GM18868 (cell line): Measurements from ENCODE around the gene PDIK1L.
A peak's percentile ranks its signal among the peaks of the same experiment; 100 is the strongest.
"Not testable (repeated sequence)": the region's sequence is repeated elsewhere in the genome, so short reads cannot be mapped to it uniquely, and the experiment has no call there.

ENCODE experiments used
- ATAC-seq: cut with Tn5 transposase; IDR thresholded peaks from one replicate; pipeline ENCODE4 v1.9.1; 2021; ENCODE audit warnings: mild to moderate bottlenecking, moderate library complexity; ENCODE audit not compliant: unreplicated experiment

Gene PDIK1L

GRCh38 chr1:26089125-26089524, 22.5 kb upstream of the PDIK1L start:
- no peak for ATAC-seq

DNA sequence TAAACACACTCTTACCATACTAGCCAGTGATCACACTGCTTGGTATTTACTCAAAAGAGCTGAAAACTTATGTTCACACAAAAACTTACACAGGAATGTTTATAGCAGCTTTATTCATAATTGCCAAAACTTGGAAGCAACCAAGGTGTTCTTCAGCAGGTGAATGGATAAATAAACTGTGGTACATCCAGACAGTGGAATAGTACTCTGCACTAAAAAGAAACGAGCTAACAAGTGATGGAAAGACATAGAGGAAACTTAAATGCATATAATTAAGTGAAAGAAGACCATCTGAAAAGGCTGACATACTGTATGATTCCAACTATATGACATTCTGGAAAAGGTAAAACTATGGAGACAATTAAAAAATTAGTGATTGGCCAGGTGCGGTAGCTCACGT, 20.7 kb upstream of the PDIK1L start:
- no peak for ATAC-seq

DNA sequence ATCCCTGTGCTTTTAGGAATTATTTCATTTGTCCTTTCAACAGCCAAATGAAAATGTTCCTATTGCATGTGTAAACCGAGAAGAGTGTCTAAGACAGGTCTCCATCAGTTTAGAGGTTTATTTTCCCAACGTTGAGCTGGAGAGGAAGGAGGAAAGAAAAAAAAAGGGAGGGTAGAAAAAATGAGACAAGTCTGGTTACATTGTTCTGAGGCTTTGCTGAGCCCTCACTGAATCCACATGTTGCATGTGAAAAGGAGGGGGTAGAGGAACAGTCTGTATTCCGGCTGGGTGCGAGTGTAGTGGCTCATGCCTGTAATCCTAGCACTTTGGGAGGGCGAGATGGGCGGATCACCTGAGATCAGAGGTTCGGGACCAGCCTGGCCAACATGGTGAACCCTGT, 19.2 kb upstream of the PDIK1L start:
- no peak for ATAC-seq

- not testable (repeated sequence) for ATAC-seq
These were observed 18.1 kb upstream of the PDIK1L start for GRCh38 chr1:26093569-26093968.

GRCh38 chr1:26094076-26094669, 17.5 kb upstream of the PDIK1L start:
- ATAC-seq = no peak

DNA sequence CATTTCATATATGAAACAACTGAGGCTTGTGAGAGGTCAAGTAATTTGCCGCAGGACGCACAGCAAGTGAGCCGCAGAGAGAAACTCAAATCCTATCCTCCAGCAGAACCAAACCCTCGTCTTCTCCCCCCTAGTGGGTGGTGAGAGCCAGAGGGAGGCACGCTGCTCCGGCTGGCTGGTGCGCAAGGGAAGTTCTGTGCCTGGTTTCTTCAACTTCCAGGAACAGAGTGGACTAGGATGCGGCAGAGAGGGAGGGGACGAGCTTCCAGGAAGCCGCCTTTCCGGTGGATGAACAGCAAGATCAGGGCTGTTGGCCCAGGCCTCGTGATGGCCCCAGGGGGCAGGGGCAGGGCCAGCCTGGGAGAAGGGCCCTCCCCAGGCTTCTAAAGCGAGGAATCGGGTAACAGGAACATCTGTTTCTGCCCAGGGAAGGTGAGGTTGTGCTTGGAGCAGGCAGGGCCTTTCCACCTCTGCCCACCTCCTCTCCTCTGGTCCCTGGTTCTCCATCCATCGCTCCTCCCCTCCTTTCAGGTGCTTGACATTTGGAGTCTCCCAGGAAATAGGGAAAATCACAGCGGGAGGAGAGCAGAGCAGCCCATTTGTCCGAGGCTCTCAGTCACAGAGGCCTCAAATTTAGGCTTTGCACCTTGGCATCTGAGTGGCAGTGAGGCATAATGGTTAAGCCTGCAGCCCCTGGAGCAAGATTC, 16.8 kb upstream of the PDIK1L start:
- ATAC-seq = no peak

GRCh38 chr1:26096471-26096870, 15.2 kb upstream of the PDIK1L start:
- no peak for ATAC-seq

DNA sequence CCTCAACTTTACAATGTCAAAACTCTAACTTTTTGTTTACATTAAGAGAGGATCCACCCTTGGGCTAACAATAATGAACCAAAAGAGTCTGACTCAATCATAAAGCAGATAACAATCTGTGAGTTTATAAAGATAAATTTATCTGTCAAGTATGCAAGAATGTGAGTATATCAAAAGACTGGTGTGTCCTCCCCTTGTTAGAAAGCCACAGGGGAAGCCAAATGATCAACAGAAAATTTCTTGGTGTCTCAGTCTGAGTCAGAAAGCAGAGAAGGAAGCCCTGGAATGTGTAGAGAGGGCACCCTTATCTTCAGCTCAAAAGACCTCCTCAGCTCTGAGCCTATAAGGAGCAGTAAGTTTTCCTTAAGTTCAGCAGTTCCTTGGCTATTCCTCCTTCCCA, 13.9 kb upstream of the PDIK1L start:
- no peak for ATAC-seq

DNA sequence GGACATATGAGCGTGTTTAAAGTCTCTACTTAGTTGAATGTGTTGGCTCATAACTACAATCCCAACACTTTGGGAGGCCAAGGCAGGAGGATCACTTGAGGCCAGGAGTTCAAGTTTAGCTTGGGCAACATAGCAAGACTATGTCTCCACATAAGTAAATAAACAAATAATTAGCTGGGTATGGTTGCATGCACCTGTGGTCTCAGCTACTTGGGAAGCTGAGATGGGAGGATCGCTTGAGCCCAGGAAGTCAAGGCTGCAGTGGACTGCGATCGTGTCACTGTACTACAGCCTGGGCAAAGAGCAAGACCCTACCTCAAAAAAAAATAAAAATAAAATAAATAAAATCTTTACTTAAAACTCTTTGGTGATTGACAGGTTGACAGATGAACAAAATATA, 13.0 kb upstream of the PDIK1L start:
- ATAC-seq = no peak

DNA sequence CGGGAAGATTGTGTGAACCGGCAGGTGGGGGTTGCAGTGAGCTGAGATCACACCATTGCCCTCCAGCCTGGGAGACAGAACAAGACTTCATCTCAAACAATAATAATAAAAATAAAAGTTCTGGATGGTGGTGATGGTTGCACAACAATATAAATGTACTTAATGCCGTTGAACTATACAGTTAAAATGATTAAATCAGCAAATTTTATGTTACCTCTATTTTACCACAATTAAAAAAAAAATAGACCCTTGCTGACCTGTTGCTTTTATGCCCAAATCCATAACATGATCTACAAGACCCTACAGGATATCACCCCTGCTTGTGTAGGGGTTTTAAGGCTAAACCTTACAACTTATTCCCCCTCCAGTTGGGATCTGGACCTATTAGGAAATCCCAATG, 11.8 kb upstream of the PDIK1L start:
- ATAC-seq = no peak

DNA sequence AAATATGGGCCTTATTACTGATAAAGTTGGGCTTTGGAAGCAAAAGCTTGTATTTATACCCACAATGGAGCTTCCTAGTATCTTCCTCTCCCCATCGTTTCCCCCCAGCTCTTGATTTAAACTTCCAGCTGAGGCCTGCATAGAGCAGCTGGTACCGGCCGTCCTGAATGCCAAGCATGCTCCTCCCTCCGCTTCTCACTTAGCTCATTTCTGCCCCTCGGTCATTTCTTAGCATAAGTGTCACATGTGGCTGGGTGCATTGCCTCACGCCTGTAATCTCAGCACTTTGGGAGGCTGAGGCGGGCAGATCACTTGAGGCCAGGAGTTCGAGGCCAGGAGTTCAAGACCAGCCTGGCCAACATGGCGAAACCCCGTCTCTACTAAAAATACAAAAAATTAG, 11.4 kb upstream of the PDIK1L start:
- not testable (repeated sequence) for ATAC-seq

GRCh38 chr1:26102119-26102518, 9.5 kb upstream of the PDIK1L start:
- ATAC-seq = no peak

GRCh38 chr1:26102526-26102925, 9.1 kb upstream of the PDIK1L start:
- ATAC-seq = no peak

GRCh38 chr1:26105226-26105548, 6.4 kb upstream of the PDIK1L start:
- ATAC-seq = not testable (repeated sequence)

DNA sequence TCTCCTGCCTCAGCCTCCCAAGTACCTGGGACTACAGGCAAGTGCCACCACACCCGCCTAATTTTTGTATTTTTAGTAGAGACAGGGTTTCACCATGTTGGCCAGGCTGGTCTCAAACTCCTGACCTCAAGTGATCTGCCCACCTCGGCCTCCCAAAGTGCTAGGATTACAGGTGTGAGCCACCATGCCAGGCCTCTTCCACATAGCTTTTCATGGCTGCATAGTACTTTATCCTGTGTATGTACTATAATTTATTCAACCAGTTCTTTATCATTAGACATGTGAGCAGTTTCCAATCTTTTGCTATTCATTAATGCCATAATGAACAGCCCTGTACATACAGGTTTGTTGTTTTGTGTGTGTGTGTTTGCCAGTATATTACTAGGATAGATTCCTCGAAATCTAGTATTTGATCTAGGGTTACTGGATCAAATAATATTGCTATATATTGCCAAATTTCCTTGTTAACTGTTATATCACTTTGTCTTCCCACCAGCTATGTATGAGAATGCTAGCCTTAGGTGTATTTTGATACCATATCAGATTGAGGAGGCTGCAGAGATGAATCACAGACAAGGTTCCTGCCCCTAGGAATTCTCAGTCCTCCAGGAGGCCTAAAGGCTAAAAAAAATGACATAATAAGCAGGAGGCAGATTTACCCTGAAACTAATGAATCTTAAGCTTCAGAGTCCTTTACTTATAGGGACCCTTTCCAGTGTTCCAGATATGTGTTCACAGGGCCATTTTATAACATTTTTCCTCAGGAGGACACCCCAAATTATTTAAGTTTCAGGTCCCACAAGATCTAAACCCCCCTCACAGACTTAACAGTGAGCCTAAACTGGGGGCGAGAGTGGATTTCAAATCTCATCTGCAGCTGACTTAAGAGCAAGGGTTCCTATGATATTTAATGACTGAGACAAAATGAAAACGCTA, 2.1 kb upstream of the PDIK1L start:
- no peak for ATAC-seq

- ATAC-seq = peak; percentile 39
These were observed 694 bp upstream of the PDIK1L start for GRCh38 chr1:26110731-26111529.

- ATAC-seq = no peak
These were observed 767 bp downstream of the PDIK1L start for GRCh38 chr1:26112407-26112775.

- no peak for ATAC-seq
These were observed 2.7 kb downstream of the PDIK1L start for GRCh38 chr1:26114165-26114927.

- no peak for ATAC-seq
These were observed 8.4 kb downstream of the PDIK1L start for GRCh38 chr1:26119892-26120608.
